Hepatic stellate cell (primary cell): ENCODE measurements around the gene MCOLN3.

ENCODE experiments used
- DNase-seq: peaks from one replicate; pipeline ENCODE4 v3.0.0; 2011; ENCODE audit warnings: low spot score

Gene MCOLN3

DNA sequence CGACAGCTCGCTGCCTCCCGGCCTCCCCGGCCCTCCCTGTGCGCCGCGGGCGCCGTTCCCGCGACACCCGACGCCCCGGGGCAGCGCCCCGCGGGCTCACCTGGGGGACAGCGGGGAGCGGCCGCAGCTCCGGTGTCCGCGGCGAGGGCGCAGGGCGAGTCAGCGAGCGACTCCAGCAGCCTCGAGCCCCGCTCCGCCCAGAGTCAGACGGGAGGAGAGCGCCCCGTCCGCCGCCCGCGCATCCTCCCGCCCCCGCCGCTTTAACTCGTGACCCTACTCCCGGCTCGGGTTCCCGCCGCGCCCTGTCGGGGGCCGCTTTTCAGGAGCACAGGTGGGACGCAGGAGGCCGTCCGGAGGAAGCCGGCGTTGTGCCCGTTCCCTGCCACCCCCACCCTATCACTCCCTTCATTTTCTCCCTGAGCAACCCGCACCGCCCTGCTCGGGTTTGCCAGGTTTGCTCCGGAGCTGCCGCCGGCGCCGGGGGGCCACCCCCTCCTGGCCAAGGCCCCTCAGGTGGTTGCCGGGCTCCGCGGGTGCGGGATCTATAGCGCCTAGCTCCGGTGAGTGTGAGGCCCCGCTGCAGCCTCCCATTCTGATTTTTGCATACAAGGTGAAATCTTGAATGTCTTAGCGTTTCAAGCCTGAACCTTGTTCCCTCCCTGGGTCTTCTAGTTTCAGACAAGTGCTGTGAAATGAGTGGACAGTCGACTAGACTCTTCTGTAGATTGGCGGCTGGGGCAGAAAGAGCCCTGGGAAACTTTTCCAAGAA is at the start of gene MCOLN3:
MCOLN3 (minus strand) TSS at position 205 of the 769 bp plus-strand sequence. CDS start 3,140 bp downstream, outside the sequence.
- no peak for DNase-seq

DNA sequence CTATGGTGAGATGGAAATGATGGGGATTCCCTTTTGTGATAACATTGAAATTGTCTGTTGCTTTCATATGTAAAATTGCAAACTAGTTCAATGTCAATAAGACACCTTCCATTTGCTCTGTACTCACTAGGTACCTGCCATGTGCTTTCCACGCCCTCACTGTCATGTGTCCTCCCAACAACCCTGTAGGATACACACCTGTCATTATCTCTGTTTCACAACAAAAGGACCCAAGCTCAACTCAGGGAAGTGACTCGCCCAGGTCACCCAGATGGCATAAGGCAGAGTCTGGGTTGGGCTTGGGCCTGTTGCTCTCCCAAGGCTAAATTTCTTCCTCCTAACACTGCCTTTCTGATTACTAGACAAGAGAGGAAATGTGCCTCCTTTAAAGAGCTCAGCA is 45.3 kb upstream of the MCOLN3 start:
- no peak for DNase-seq

DNA sequence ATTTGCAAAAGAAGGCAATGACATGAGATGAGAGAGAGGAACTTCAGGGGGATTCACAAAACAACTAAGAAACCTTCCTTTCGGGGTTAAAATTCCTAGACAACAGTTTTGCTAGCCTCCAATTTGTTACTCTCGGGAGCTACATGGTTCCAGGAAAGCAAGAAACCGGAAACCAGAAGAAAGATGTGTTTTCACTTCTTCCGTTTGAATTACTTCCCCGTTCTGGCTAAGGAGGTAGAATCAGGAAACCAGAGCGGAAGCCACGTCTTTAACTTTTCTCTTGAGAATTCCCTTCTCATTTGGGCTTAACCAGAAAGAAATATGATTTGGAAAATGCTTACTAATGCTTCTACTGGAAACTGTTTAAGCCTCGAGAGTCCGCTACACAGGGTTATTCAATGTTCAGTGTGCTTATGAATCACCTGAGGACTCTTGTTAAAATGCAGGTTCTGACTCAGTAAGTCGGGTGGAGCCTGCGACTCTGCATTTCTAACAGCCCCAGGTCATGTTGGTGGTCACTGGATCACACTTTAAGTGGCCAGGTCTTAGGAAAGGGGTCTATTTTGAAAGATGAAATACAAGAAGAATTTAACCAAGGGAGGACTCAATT is 43.5 kb upstream of the MCOLN3 start:
- no peak for DNase-seq

- no peak for DNase-seq
Observed at GRCh38 chr1:85090225-85090624, 41.9 kb upstream of the MCOLN3 start.

GRCh38 chr1:85089203-85089602 is 40.9 kb upstream of the MCOLN3 start:
- DNase-seq, result no peak

- DNase-seq, result no peak
Observed at GRCh38 chr1:85088408-85088784, 40.1 kb upstream of the MCOLN3 start.

- no peak for DNase-seq
Observed at GRCh38 chr1:85087659-85088407, 39.5 kb upstream of the MCOLN3 start.

DNA sequence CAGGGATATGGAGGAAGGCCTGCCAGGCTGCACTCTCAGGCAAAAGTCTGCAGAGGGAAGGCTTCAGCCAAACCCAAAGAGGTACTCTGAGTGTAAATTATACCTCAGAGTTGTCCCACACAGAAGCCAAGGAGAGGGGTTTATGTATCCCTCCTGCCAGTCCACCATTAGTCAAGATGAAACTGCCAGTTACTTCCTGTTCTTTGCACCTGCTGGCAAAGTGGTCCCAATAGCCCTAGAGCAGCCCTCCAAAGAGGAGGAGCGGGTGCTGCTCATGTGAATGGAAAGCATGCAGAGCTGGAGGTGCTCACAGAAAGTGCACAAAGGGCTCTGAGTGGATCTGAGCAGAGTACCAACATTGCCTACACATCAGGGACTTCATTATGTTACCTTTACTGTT is 37.1 kb upstream of the MCOLN3 start:
- no peak for DNase-seq

DNA sequence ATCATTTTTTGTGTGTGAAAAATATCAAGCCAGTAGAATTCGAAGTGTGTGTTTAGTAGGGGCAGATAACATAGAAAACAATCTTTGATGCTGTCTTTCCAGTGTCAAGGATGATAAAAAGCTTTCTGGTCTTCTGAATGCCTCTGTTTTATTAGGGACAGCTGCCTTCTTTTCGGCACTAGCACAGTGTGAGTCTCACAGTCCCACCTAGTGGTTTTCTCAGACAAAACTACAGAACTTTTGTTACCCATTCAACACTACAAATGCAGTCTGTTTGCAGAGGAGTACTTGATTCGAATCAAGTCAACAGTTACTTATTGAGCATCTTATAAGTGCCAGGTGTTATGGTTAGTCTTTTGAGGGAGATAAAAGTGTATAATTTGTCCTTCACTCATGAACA is 30.6 kb upstream of the MCOLN3 start:
- DNase-seq, result peak; percentile 29

- no peak for DNase-seq
Observed at GRCh38 chr1:85074365-85074964, 26.2 kb upstream of the MCOLN3 start.

GRCh38 chr1:85070972-85071492 is 22.7 kb upstream of the MCOLN3 start:
- DNase-seq, result no peak

- DNase-seq, result no peak
Observed at GRCh38 chr1:85068846-85069245, 20.5 kb upstream of the MCOLN3 start.

GRCh38 chr1:85065550-85065949 is 17.2 kb upstream of the MCOLN3 start:
- DNase-seq, result no peak

- DNase-seq, result no peak
Observed at GRCh38 chr1:85062425-85063026, 14.2 kb upstream of the MCOLN3 start.

DNA sequence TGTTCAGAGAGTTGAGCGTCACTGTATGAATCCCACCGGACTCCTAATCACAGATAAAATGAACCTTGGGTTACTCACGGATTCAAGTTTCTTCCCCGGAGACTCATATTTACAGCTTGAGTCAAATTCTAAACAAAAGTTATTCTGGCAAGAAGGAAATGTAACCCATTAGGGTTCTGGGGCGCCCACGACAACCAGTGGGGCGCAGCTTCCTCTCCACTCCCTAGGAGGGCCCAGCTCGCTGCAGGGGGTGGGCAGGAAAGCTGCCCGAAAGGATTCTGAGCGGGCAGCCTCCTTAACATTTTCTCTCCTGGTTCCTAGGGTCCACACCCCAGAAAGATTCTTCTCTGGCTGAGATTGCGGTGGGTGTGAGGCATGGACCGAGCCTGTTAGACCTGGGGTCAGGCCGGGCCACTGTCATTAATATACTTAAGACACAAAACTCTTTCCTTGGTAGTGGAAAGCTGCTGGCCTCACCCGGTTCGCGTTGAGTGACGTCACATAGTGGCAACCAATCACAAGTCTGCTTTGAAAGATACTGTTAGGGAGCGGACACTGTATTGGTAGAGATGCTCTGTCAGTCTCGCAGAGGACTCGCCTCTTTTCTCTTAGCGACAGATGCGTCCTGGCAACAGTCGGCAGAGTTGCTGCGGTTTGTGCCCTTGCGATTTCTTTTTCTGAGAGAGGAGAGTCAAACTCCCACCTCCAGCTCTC is 13.6 kb upstream of the MCOLN3 start:
- peak; percentile 98 for DNase-seq

GRCh38 chr1:85060038-85060437 is 11.7 kb upstream of the MCOLN3 start:
- DNase-seq, result no peak

DNA sequence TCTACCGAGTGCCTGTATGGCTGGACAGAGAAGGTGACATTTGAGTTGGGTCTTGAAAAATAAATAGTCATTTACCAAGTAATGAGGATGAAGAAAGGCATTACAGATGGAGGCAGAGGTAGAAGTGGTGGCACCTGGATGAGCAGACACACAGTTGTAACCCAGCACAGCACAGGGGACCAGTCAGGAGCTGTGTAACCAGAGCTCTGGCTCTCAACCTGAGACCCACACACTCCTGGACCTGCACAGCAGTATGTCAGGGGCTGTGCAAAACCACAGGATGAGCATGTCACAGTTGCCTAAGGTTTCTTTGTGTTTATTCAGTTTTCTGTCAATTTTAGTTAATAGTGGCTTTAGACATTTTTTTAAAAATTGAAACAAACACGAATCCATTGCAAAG is 11.3 kb upstream of the MCOLN3 start:
- DNase-seq, result no peak

DNA sequence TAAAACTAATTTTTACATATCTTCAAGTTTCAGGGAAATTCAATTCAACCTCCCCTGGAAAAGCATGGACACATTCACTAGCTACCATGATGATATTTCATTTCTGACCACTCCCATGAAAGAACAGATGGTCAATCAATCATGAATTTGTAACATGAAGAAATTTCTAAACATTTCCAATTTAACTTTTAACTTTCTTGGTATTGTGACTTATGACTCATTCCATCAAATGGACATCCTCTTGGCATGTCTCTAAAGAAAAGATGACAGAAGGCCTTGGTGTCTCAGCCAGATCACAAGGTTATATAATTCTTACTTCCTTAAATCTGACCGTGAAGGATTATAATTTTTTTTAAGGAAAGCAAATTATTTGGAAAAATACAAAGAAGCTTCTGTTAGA is 10.5 kb upstream of the MCOLN3 start:
- no peak for DNase-seq

GRCh38 chr1:85058311-85058710 is 10.0 kb upstream of the MCOLN3 start:
- no peak for DNase-seq

- no peak for DNase-seq
Observed at GRCh38 chr1:85054664-85055063, 6.4 kb upstream of the MCOLN3 start.

- no peak for DNase-seq
Observed at GRCh38 chr1:85049735-85050166, 1.5 kb upstream of the MCOLN3 start.
